NCI-H774 (cell line): Measurements from ENCODE around the gene MFSD6.

Experiments
- DNase-seq: peaks from one replicate; lab custom pipeline; 2025; lab: John Stamatoyannopoulos, UW

MFSD6 gene

GRCh38 chr2:190533175-190533967 lies 125.2 kb downstream of the MFSD6 start:
- no peak for DNase-seq

- peak; percentile 17 for DNase-seq
Observed at GRCh38 chr2:190533968-190534309, 125.8 kb downstream of the MFSD6 start.

- peak; percentile 89 for DNase-seq
Observed at GRCh38 chr2:190534310-190535120, 126.4 kb downstream of the MFSD6 start, which contains the start of gene NEMP2. NEMP2 (minus strand) TSS chr2:190534722; CDS start chr2:190534655, 67 bp downstream.

- DNase-seq = no peak
Observed at GRCh38 chr2:190535121-190535439, 126.9 kb downstream of the MFSD6 start.

GRCh38 chr2:190535586-190535985 lies 127.4 kb downstream of the MFSD6 start:
- no peak for DNase-seq

GRCh38 chr2:190537765-190538164 lies 129.6 kb downstream of the MFSD6 start:
- no peak for DNase-seq

GRCh38 chr2:190538201-190538600 lies 130.0 kb downstream of the MFSD6 start:
- DNase-seq = no peak

GRCh38 chr2:190540048-190540447 lies 131.9 kb downstream of the MFSD6 start:
- DNase-seq = no peak

- no peak for DNase-seq
Observed at GRCh38 chr2:190545093-190545492, 136.9 kb downstream of the MFSD6 start.

GRCh38 chr2:190545555-190546385 lies 137.6 kb downstream of the MFSD6 start:
- no peak for DNase-seq

GRCh38 chr2:190546734-190547133 lies 138.6 kb downstream of the MFSD6 start:
- no peak for DNase-seq

GRCh38 chr2:190547886-190548285 lies 139.7 kb downstream of the MFSD6 start:
- no peak for DNase-seq

GRCh38 chr2:190550137-190550536 lies 142.0 kb downstream of the MFSD6 start:
- no peak for DNase-seq
